Measurements from ENCODE around the gene KIR3DL3. TPM values are rescaled to one million over a fixed set of nuclear protein-coding genes. Genes with fewer than 3 reads are reported as not detected.
"Not testable (repeated sequence)": the region's sequence is repeated elsewhere in the genome, so short reads cannot be mapped to it uniquely, and the experiment has no call there.

KIR3DL3 gene
- polyA plus RNA-seq, 1 donor = not detected

GRCh38 chr19:54731191-54731590 lies 6.9 kb downstream of the KIR3DL3 start:
- DNase-seq (ENCODE audit: low read depth) = no peak

GRCh38 chr19:54738306-54738705 lies 14.1 kb downstream of the KIR3DL3 start, which contains the start of gene KIR2DL3:
KIR2DL3 (plus strand) TSS chr19:54738513; CDS start chr19:54738546, 33 bp downstream.
- not testable (repeated sequence) for DNase-seq (ENCODE audit: low read depth)

GRCh38 chr19:54738715-54739114 lies 14.5 kb downstream of the KIR3DL3 start:
- no peak for DNase-seq (ENCODE audit: low read depth)

- DNase-seq (ENCODE audit: low read depth) = no peak
Observed at GRCh38 chr19:54739587-54740497, 15.6 kb downstream of the KIR3DL3 start.

GRCh38 chr19:54741950-54742349 lies 17.7 kb downstream of the KIR3DL3 start:
- DNase-seq (ENCODE audit: low read depth) = not testable (repeated sequence)

DNA sequence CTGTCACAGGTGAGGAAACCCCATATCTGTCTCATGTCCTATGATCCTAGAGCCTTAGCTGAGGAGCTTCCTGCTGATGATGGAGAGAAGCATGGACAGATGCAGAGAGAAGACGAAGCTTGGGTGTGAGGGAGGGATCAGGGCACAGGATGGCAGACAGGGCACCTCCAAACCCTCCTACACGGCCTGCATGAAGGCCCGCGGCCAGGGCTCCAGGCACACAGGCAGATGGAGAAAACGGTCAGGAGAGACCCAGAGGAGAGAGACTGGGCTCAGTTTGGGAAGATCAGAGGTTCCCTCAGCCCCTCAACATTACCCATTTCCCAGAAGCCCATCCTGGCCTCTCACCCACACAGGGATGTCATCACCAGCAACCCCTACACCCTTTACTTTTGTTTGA lies 19.8 kb downstream of the KIR3DL3 start:
- DNase-seq (ENCODE audit: low read depth) = not testable (repeated sequence)

GRCh38 chr19:54747614-54748322 lies 23.5 kb downstream of the KIR3DL3 start:
- DNase-seq (ENCODE audit: low read depth) = not testable (repeated sequence)

GRCh38 chr19:54750276-54750675 lies 26.0 kb downstream of the KIR3DL3 start:
- not testable (repeated sequence) for DNase-seq (ENCODE audit: low read depth)

DNA sequence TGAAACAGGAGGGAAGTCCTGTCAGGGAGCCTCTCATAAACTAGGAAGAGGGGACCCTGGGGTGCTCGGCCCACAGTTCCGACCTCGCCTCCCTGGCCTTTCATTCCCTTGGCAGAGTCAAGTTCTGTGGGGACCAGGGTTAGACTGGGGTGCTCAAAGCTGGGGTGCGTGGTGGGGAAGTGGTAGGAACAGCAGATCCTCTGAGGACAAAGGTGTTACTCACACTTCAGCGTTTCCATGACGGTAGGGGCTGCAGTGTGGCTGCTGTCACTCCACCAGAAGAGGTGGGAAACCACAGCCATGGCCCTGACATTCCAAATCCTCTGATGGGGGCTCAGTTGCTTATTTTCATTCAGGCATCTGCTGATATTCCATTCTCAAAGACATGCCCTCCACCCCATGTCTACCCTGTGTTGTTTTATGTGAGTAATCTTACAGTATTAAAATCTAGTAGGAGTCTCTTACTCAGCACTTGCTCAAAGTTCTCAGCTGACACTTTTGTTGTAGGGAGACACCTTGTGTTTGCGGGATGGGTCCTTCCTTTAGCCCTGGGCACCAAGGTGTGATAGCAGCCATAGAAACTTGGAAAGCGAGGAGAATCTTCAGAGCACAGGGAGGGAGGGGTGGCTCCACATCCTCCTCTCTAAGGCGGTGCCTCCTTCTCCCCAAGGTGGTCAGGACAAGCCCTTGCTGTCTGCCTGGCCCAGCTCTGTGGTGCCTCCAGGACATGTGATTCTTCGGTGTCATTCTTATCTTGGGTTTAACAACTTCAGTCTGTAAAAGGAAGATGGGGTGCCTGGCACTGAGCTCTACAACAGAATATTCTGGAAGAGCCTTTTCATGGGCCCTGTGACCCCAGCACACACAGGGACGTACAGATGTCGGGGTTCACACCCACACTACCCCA lies 32.2 kb downstream of the KIR3DL3 start:
- DNase-seq (ENCODE audit: low read depth) = not testable (repeated sequence)

- DNase-seq (ENCODE audit: low read depth) = not testable (repeated sequence)
Observed at GRCh38 chr19:54758577-54758976, 34.3 kb downstream of the KIR3DL3 start.

GRCh38 chr19:54764219-54764618 lies 40.0 kb downstream of the KIR3DL3 start:
- DNase-seq (ENCODE audit: low read depth) = not testable (repeated sequence)

DNA sequence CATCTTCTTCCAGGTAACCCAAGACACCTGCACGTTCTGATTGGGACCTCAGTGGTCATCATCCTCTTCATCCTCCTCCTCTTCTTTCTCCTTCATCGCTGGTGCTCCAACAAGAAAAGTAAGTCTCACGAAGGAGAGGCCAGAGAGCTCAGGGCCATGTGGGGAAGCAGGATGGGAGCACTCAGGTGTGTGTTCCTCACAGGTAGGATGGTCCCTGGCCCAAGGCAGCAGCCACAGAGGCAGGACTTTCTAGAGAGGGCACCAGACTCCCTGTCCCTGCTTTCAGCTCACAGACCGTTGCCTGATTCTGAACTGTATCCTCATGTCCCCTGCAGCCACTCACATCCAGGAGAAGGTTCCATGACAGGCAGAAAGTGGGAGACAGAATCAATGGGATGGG lies 42.2 kb downstream of the KIR3DL3 start:
- DNase-seq (ENCODE audit: low read depth) = not testable (repeated sequence)

DNA sequence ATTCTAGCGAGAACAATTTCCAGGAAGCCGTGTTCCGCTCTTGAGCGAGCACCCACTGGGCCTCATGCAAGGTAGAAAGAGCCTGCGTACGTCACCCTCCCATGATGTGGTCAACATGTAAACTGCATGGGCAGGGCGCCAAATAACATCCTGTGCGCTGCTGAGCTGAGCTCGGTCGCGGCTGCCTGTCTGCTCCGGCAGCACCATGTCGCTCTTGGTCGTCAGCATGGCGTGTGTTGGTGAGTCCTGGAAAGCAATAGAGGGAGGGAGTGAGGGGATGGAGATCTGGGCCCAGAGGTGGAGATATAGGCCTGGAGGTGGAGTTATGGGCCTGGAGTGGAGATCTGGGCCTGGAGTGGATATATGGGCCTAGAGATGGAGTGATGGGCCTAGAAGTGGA lies 45.4 kb downstream of the KIR3DL3 start, which contains the start of gene KIR2DL1:
KIR2DL1 (plus strand) TSS at position 148 of the 400 bp plus-strand sequence; CDS start at position 206, 58 bp downstream.
- DNase-seq (ENCODE audit: low read depth) = not testable (repeated sequence)

DNA sequence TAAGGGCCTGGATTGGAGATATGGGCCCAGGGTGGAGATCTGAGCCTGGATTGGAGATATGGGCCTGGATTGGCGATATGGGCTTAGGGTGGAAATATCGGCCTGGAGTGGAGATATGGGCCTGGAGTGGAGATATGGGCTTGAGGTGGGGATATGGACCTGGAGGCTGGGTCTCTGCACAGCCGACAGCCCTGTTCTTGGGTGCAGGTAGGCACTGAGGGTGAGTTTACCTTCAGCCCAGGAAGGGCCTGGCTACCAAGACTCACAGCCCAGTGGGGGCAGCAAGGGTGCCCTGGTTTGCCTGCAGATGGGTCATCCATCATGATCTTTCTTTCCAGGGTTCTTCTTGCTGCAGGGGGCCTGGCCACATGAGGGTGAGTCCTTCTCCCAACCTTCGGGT lies 46.3 kb downstream of the KIR3DL3 start:
- DNase-seq (ENCODE audit: low read depth) = not testable (repeated sequence)

- not testable (repeated sequence) for DNase-seq (ENCODE audit: low read depth)
Observed at GRCh38 chr19:54771018-54771960, 47.0 kb downstream of the KIR3DL3 start.

DNA sequence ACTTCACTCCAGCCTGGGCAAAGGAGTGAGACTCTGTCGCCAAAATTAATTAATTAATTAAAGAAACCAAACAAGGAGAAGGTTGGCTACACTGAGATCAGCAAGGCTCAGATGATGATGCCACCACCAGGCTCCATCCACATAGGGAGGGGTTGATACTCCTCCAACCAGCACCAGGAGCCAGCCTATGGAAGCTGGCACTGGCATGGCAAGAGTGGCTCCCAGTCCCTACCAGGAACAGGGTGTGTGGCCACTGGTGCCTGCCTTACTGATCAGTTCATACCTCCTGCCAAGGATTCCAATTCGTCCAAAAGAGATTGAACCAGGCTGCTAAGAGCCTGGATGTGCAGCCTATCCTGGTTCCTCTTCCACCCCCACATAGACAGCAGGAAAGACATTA lies 48.4 kb downstream of the KIR3DL3 start:
- DNase-seq (ENCODE audit: low read depth) = not testable (repeated sequence)

GRCh38 chr19:54775095-54775815 lies 51.0 kb downstream of the KIR3DL3 start:
- not testable (repeated sequence) for DNase-seq (ENCODE audit: low read depth)

- DNase-seq (ENCODE audit: low read depth) = not testable (repeated sequence)
Observed at GRCh38 chr19:54775830-54776229, 51.6 kb downstream of the KIR3DL3 start.

- not testable (repeated sequence) for DNase-seq (ENCODE audit: low read depth)
Observed at GRCh38 chr19:54777851-54778250, 53.6 kb downstream of the KIR3DL3 start.
